GM12878 (cell line): ENCODE results near the gene ATP2C2. TPM values are rescaled to one million over a fixed set of nuclear protein-coding genes. Genes with fewer than 3 reads are reported as not detected.

Source experiments
- ATAC-seq: fragments of 200-7000 bp; cut with Tn5 transposase; 3 replicates; pipeline ENCODE4 v1.9.1; 2020; ENCODE audit warnings: mild to moderate bottlenecking, moderate library complexity
- BruUV-seq: library from RNA; stranded (reverse); fragments of 400-500 nt; replicated peaks from 2 replicates; lab custom pipeline; 2021; lab: Mats Ljungman, UMichigan
- CTCF ChIA-PET: fragments of 300-600 bp; sonication (Branson Sonifier 250); formaldehyde crosslinking; extraction: SDS; loops from one replicate; lab custom pipeline; 2021; ENCODE audit warnings: inconsistent platforms; lab: Yijun Ruan, JAX
- POLR2A ChIA-PET: fragments of 350-600 bp; formaldehyde crosslinking; extraction: SDS; loops from one replicate; lab custom pipeline; 2021; ENCODE audit warnings: inconsistent platforms; lab: Charles Lee
- RAD21 ChIA-PET: fragments of 300-600 bp; sonication (Branson Sonifier 250); formaldehyde crosslinking; loops from one replicate; lab custom pipeline; 2023; ENCODE audit warnings: antibody characterized with exemption; ENCODE audit not compliant: unreplicated experiment; lab: Charles Lee
- SMC1A ChIA-PET: fragments of 300-600 bp; sonication (Branson Sonifier 250); formaldehyde crosslinking; loops from one replicate; lab custom pipeline; 2023; ENCODE audit not compliant: unreplicated experiment, uncharacterized antibody; lab: Charles Lee
- DNase-seq: peaks from one replicate; pipeline ENCODE4 v3.0.0-alpha.2; 2011; ENCODE audit warnings: low read depth, low spot score
- FAIRE-seq: peaks from 3 replicates; lab custom pipeline; 2011; peaks lifted over from hg19 to GRCh38; lab: Jason Lieb, UNC
- H2AFZ ChIP-seq: 2 replicates; pipeline ENCODE4 v1.6.0; 2011; ENCODE audit warnings: low read depth, low read length, control low read depth; ENCODE audit not compliant: control insufficient read depth
- H3K27ac ChIP-seq: 2 replicates; pipeline ENCODE4 v1.5.1; 2011; ENCODE audit warnings: control low read depth; ENCODE audit not compliant: control insufficient read depth, insufficient read depth
- H3K27me3 ChIP-seq, 2 experiments: replicated peaks in 1 of 2; 2 replicates each; pipeline versions ENCODE4 v1.6.0 to v1.6.1; 2011; ENCODE audit warnings: low read length in 1 of 2; ENCODE audit not compliant: control insufficient read depth in 2 of 2, insufficient read depth in 2 of 2
- H3K36me3 ChIP-seq, 2 experiments: 2 replicates each; pipeline ENCODE4 v1.5.1; 2011; ENCODE audit warnings: low read length in 1 of 2; ENCODE audit not compliant: control insufficient read depth in 2 of 2, insufficient read depth in 2 of 2
- H3K4me1 ChIP-seq: 2 replicates; pipeline ENCODE4 v1.6.1; 2011; ENCODE audit warnings: mild to moderate bottlenecking, low read length, moderate library complexity, mixed read lengths; ENCODE audit not compliant: control insufficient read depth, insufficient read depth
- H3K4me2 ChIP-seq: 2 replicates; pipeline ENCODE4 v1.6.0; 2011; ENCODE audit warnings: control low read depth; ENCODE audit not compliant: control insufficient read depth, insufficient read depth
- H3K4me3 ChIP-seq: fragments of 200-600 bp; sonication (generic); 2 replicates; pipeline ENCODE4 v1.5.1; 2016
- H3K79me2 ChIP-seq: 2 replicates; pipeline ENCODE4 v1.6.0; 2011; ENCODE audit warnings: low read length; ENCODE audit not compliant: control insufficient read depth, insufficient read depth
- H3K9ac ChIP-seq: 2 replicates; pipeline ENCODE4 v1.8.0; 2011; ENCODE audit warnings: low read length, control low read depth, mixed read lengths; ENCODE audit not compliant: control insufficient read depth, insufficient read depth
- H3K9me3 ChIP-seq: replicated peaks from 3 replicates; pipeline ENCODE4 v1.5.1; 2011; ENCODE audit warnings: mild to moderate bottlenecking, low read length; ENCODE audit not compliant: control insufficient read depth, insufficient read depth
- H4K20me1 ChIP-seq: 2 replicates; pipeline ENCODE4 v1.6.0; 2011; ENCODE audit not compliant: control insufficient read depth, insufficient read depth
- BCL11A ChIP-seq: IDR thresholded peaks from 2 replicates; pipeline ENCODE4 v1.6.1; 2011; ENCODE audit warnings: low read depth, low read length
- CBX3 ChIP-seq: fragments of 200-600 bp; sonication (generic); IDR thresholded peaks from 2 replicates; pipeline ENCODE4 v1.6.1; 2016; ENCODE audit warnings: low read depth, borderline replicate concordance
- EP300 ChIP-seq, 2 experiments: fragments of 150-350 bp in 1 of 2; IDR thresholded peaks; 2 replicates each; pipeline ENCODE4 v1.6.1; 2011 to 2012; ENCODE audit warnings: low read depth in 2 of 2, low read length in 2 of 2, borderline replicate concordance in 1 of 2, improper control_type of control experiment in 1 of 2, inconsistent platforms in 1 of 2; ENCODE audit not compliant: control insufficient read depth in 1 of 2
- IRF4 ChIP-seq: IDR thresholded peaks from 2 replicates; pipeline ENCODE4 v1.6.1; 2011; ENCODE audit warnings: low read depth, low read length
- MTA3 ChIP-seq: IDR thresholded peaks from 2 replicates; pipeline ENCODE4 v1.6.1; 2012; ENCODE audit warnings: low read length, inconsistent platforms, borderline replicate concordance
- PML ChIP-seq: IDR thresholded peaks from 2 replicates; pipeline ENCODE4 v1.6.1; 2012; ENCODE audit warnings: low read length, inconsistent platforms
- POLR2A ChIP-seq: IDR thresholded peaks from 2 replicates; pipeline ENCODE4 v1.6.1; 2011; ENCODE audit warnings: low read depth, mild to moderate bottlenecking, low read length
- POU2F2 ChIP-seq: IDR thresholded peaks from 3 replicates; pipeline ENCODE4 v1.6.1; 2011; ENCODE audit warnings: low read depth, mild to moderate bottlenecking, low read length, borderline replicate concordance
- RUNX3 ChIP-seq: IDR thresholded peaks from 2 replicates; pipeline ENCODE4 v1.6.1; 2012; ENCODE audit warnings: low read length, inconsistent platforms
- STAT3 ChIP-seq: IDR thresholded peaks from 2 replicates; pipeline ENCODE4 v1.6.1; 2011; ENCODE audit warnings: low read depth, low read length, improper control_type of control experiment
- SUPT20H ChIP-seq: IDR thresholded peaks from 2 replicates; pipeline ENCODE4 v1.6.1; 2011; ENCODE audit warnings: low read depth, mild to moderate bottlenecking, low read length, moderate library complexity, borderline replicate concordance; ENCODE audit not compliant: control insufficient read depth
- YBX1 ChIP-seq: fragments of 450-650 bp; IDR thresholded peaks from 2 replicates; pipeline ENCODE4 v1.6.1; 2016; ENCODE audit warnings: antibody characterized with exemption
- ZNF384 ChIP-seq: IDR thresholded peaks from 2 replicates; pipeline ENCODE4 v1.6.1; 2012; ENCODE audit warnings: low read depth, mild to moderate bottlenecking, low read length, improper control_type of control experiment, borderline replicate concordance
- ZNF622 ChIP-seq: fragments of 450-650 bp; IDR thresholded peaks from 2 replicates; pipeline ENCODE4 v1.6.1; 2017; ENCODE audit warnings: mild to moderate bottlenecking, inconsistent platforms
- WGBS: methylation state at CpG from one replicate; pipeline ENCODE4 v1.1.6; 2016; ENCODE audit warnings: low lambda C conversion rate; ENCODE audit not compliant: insufficient replicate concordance, insufficient coverage; ENCODE audit errors: missing lambda C conversion rate; 5-methylcytosine and 5-hydroxymethylcytosine counted together
- in situ Hi-C: fragments of 300-500 bp; cut with MboI; formaldehyde crosslinking; loops from 9 replicates; pipeline ENCODE4 v1.14.3; 2018; ENCODE audit warnings: mixed read lengths
- intact Hi-C: fragments of 100-400 bp; cut with micrococcal nuclease; formaldehyde crosslinking; loops from one replicate; pipeline ENCODE4 v1.14.2; 2022; ENCODE audit not compliant: unreplicated experiment
- polyA plus RNA-seq, 11 experiments: library from polyadenylated mRNA; depleted of rRNA in 4 of 11; unstranded in 6 of 11; stranded (reverse) in 5 of 11; fragments of >200 nt; fragmentation: Nextera tagmentation in 4 of 11; fragmentation: Illumina TruSeq in 1 of 11; extraction: Ambion mirVana in 4 of 11; extraction: Trizol in 1 of 11; gene quantifications; 1 replicate in 1 of 11; 2 replicates in 10 of 11; pipeline versions ENCODE4 v1.2.1 to v1.2.3, GENCODE V29; 2011 to 2016; ENCODE audit warnings: inconsistent platforms in 2 of 11, missing spikeins in 2 of 11, low read depth in 1 of 11
- total RNA-seq, 4 experiments: library from RNA; depleted of rRNA in 3 of 4; stranded (reverse); fragments of >200 nt in 3 of 4; fragmentation: Illumina TruSeq in 1 of 4; extraction: Trizol in 1 of 4; gene quantifications; 2 replicates each; pipeline versions ENCODE4 v1.2.1 to v1.2.3, GENCODE V29; 2013 to 2021
- TF ChIP-seq, protein P1 (sequence below): IDR thresholded peaks from 2 replicates; pipeline ENCODE4 v1.6.1; 2011; ENCODE audit warnings: mild to moderate bottlenecking, low read depth, low read length, moderate library complexity; ENCODE audit not compliant: insufficient replicate concordance
- TF ChIP-seq, protein P2 (sequence below): fragments of 450-650 bp; IDR thresholded peaks from 2 replicates; pipeline ENCODE4 v1.6.1; 2018; ENCODE audit warnings: borderline replicate concordance, mild to moderate bottlenecking; ENCODE audit not compliant: partially characterized antibody
- TF ChIP-seq, protein P3 (sequence below): fragments of 150-350 bp; IDR thresholded peaks from 2 replicates; pipeline ENCODE4 v1.6.1; 2014; ENCODE audit warnings: mild to moderate bottlenecking, low read depth, low read length
- TF ChIP-seq, protein P4 (sequence below): fragments of 450-650 bp; IDR thresholded peaks from 2 replicates; pipeline ENCODE4 v1.6.1; 2017; ENCODE audit warnings: antibody characterized with exemption, mild to moderate bottlenecking, moderate library complexity

The ATP2C2 gene
- total and polyA plus RNA-seq, 10 of the 15 experiments (the other 5 are each of a cell fraction or from before 2014, with no cell fraction given) = 0.05 to 0.19 TPM; not detected in 8

DNA sequence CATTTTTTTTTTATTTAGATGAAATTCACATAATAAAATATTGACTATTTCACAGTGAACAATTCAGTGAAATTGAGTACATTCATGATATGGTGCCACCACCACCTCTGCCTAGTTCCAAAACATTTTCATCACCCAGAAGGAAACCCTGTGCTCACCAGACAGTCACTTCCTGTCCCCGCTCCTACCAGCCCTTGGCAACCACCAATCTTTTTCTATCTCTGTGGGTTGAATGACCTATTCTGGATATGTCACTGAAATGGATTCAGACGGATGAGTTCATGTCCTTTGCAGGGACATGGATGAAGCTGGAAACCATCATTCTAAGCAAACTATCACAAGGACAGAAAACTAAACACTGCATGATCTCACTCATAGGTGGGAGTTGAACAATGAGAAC lies 40.5 kb downstream of the ATP2C2 start:
- no peaks in the 10 kb centered on the region for H3K79me2 ChIP-seq
- H3K4me3 ChIP-seq = no peak overlapping the region
- ChIA-PET RAD21 (no interaction called here), CTCF (no interaction called here), SMC1A (no interaction called here), POLR2A (no interaction called here)
- no peak overlapping the region for H2AFZ ChIP-seq
- no peak overlapping the region for H3K9ac ChIP-seq
- FAIRE-seq (no peak), ATAC-seq (no peak), DNase-seq (no peak)
- H3K4me1 ChIP-seq = no peaks in the 10 kb centered on the region
- no peak overlapping the region for H3K27ac ChIP-seq
- no peaks in the 10 kb centered on the region for H3K9me3 ChIP-seq
- H4K20me1 ChIP-seq = no peaks in the 10 kb centered on the region
- intact Hi-C loops = no loop called here
- in situ Hi-C loops = no loop called here
- BruUV-seq = no TSS peak
- H3K4me2 ChIP-seq = no peak overlapping the region
- WGBS = 3% methylated on average over 2 of the region's 2 CpGs
- H3K27me3 ChIP-seq = no peaks in the 10 kb centered on the region; a peak in 1 of 4 replicates
- no peaks in the 10 kb centered on the region; a peak in 1 of 4 replicates for H3K36me3 ChIP-seq
- TF ChIP-seq STAT3 (no peak), YBX1 (no peak), IRF4 (no peak), CBX3 (no peak), SUPT20H (no peak), BCL11A (no peak), ZNF622 (no peak), POLR2A (no peak), MTA3 (no peak), EP300 (IDR thresholded peaks at IDR 0.05; ENCODE audit: borderline replicate concordance in 1 of 2, control insufficient read depth in 1 of 2, low read depth in 2 of 2, low read length in 2 of 2) (no peak), POU2F2 (no peak), RUNX3 (no peak), ZNF384 (no peak), PML (no peak)
- TF ChIP-seq, protein P1, sequence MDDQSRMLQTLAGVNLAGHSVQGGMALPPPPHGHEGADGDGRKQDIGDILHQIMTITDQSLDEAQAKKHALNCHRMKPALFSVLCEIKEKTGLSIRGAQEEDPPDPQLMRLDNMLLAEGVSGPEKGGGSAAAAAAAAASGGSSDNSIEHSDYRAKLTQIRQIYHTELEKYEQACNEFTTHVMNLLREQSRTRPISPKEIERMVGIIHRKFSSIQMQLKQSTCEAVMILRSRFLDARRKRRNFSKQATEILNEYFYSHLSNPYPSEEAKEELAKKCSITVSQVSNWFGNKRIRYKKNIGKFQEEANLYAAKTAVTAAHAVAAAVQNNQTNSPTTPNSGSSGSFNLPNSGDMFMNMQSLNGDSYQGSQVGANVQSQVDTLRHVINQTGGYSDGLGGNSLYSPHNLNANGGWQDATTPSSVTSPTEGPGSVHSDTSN = no peak
- TF ChIP-seq, protein P2, sequence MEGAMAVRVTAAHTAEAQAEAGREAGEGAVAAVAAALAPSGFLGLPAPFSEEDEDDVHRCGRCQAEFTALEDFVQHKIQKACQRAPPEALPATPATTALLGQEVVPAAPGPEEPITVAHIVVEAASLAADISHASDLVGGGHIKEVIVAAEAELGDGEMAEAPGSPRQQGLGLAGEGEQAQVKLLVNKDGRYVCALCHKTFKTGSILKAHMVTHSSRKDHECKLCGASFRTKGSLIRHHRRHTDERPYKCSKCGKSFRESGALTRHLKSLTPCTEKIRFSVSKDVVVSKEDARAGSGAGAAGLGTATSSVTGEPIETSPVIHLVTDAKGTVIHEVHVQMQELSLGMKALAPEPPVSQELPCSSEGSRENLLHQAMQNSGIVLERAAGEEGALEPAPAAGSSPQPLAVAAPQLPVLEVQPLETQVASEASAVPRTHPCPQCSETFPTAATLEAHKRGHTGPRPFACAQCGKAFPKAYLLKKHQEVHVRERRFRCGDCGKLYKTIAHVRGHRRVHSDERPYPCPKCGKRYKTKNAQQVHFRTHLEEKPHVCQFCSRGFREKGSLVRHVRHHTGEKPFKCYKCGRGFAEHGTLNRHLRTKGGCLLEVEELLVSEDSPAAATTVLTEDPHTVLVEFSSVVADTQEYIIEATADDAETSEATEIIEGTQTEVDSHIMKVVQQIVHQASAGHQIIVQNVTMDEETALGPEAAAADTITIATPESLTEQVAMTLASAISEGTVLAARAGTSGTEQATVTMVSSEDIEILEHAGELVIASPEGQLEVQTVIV = no peak
- TF ChIP-seq, protein P3, sequence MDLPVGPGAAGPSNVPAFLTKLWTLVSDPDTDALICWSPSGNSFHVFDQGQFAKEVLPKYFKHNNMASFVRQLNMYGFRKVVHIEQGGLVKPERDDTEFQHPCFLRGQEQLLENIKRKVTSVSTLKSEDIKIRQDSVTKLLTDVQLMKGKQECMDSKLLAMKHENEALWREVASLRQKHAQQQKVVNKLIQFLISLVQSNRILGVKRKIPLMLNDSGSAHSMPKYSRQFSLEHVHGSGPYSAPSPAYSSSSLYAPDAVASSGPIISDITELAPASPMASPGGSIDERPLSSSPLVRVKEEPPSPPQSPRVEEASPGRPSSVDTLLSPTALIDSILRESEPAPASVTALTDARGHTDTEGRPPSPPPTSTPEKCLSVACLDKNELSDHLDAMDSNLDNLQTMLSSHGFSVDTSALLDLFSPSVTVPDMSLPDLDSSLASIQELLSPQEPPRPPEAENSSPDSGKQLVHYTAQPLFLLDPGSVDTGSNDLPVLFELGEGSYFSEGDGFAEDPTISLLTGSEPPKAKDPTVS = no peak
- TF ChIP-seq, protein P4, sequence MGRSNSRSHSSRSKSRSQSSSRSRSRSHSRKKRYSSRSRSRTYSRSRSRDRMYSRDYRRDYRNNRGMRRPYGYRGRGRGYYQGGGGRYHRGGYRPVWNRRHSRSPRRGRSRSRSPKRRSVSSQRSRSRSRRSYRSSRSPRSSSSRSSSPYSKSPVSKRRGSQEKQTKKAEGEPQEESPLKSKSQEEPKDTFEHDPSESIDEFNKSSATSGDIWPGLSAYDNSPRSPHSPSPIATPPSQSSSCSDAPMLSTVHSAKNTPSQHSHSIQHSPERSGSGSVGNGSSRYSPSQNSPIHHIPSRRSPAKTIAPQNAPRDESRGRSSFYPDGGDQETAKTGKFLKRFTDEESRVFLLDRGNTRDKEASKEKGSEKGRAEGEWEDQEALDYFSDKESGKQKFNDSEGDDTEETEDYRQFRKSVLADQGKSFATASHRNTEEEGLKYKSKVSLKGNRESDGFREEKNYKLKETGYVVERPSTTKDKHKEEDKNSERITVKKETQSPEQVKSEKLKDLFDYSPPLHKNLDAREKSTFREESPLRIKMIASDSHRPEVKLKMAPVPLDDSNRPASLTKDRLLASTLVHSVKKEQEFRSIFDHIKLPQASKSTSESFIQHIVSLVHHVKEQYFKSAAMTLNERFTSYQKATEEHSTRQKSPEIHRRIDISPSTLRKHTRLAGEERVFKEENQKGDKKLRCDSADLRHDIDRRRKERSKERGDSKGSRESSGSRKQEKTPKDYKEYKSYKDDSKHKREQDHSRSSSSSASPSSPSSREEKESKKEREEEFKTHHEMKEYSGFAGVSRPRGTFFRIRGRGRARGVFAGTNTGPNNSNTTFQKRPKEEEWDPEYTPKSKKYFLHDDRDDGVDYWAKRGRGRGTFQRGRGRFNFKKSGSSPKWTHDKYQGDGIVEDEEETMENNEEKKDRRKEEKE = no peak
